GM19240 (cell line): ENCODE measurements around the gene RAB40C.

Experiments used
- DNase-seq: peaks from one replicate; pipeline ENCODE4 v3.0.0; 2011; ENCODE audit warnings: low spot score; ENCODE audit not compliant: insufficient read length

Gene RAB40C

DNA sequence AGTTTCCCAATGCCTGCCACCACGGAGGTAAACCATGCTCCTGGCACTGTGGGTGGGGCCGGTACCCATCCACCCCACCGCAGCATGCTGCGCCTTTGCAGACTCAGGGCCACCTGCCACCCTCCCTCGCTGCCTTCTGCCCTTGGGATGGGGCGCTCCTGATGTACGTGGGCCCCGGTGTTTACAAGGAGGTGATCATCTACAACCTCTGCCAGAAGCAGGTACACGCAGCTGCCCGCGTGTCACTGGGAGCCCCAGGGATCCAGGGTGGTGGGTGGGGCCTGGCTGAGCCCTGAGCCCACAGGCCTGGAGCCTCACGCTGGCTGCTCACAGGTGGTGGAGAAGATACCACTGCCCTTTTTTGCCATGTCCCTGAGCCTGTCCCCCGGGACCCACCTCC, 76.7 kb downstream of the RAB40C start:
- DNase-seq: no peak

DNA sequence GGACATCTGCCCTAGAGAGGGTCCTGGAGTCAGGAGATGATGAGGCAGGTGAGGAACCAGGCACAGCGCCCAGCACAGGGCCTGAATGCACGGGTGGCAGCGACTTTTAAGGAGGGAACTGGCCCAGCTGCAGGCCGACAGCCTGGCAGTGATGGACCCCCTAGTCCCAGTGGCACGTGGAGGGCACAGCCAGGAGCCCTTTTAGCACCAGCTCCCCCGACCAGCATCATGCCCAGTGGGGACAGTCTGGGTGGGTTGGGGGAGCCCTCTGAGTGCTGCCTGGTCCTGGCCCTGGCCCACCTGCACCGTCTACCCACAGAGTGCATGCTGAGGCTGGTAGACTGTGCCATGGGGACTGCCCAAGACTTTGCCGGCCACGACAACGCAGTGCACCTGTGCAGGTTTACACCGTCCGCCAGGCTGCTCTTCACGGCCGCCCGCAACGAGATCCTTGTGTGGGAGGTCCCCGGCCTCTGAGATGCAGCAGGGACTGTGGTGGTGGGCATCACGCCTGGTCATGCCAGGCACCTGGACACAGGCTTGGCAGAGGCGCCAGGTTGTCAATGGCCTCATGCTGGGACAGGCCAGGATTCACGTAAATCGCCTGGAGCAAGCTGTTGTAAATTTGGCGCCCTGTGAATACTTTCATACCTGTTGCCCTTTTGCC, 77.4 kb downstream of the RAB40C start:
- DNase-seq: no peak

DNA sequence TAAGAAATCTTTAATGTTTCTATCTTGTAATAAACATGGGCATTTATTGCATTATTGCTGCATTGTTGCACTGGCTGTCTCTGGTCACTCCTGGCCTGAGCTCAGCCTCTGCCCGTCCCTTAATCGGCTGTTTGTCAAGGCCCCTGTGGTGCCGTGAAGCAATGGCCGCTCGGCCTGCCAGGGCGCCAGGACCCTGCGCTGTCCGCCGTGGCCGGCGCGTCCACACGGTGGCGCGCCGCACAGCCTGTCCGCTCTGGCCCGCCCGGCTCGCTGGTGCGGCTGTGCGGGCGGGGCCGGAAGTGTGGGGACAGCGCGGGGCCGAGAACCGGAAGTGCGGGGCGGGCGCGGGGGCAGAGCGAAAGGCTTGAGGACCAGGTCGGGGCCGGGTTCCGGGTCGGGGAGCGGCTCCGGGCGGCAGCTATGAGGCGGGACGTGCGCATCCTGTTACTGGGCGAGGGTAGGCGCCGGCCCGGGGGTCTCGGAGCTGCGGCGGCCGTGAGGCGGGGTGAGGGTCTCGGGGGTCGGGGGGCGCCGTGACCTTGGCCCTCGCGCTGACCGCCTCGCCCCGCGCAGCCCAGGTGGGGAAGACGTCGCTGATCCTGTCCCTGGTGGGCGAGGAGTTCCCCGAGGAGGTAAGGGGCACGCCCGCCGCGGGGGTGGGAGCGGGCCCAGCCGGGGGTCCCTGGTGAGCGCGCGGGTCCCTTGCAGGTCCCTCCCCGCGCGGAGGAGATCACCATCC, 78.1 kb downstream of the RAB40C start, which contains the start of gene RHOT2:
TSS of gene RHOT2 (plus strand) at position 353 of the 739 bp plus-strand sequence. CDS start at position 421, 68 bp downstream.
- DNase-seq: peak; percentile 89

DNA sequence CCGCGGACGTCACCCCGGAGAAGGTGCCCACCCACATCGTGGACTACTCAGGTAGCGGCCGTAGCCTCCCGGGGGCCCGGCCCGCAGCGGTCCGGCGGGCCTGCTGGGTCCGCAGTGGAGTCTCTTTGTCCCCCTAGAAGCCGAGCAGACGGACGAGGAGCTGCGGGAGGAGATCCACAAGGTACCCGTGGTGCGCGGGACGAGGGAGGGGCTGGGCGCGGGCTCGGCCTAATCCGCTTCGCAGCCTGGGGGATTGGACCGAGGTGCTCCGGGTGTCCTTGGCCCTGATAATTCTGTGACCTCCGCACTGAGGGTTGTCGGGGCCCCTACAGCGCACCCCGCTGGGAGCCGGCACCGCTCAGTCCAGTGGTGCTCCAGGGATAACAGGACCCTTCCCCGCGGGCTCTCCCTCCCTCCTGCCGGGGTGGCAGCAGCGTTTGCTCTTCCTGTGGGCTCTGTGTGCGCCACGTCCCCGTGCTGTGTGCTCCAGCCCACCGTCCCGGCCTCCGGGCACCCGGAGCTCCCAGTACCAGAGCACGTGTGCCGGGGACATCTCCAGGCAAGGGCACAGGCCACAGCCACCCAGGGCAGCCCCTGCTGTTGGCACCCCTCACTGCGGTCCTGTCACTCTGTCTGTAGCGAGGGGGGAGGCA, 78.8 kb downstream of the RAB40C start:
- DNase-seq: no peak

DNA sequence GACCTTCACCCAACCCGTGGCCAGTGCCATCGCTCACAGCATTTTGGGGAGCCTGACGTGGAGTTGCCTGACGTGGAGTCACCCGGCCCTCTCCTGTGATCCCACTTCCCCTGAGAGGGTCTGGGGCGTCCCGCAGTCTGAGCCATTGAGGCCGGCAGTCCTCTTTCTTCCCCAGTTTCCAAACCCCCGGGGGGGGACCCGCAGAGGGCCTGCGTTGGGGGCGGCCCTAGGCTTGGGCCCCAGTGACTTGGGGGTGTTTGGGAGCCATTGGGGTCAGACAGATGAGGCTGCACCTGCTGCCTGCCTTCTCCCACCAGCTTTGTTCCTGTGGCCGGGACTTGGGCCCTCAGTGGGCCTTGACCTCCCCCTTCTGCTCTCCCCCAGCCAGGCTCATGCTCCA, 79.8 kb downstream of the RAB40C start:
- no peak for DNase-seq

DNA sequence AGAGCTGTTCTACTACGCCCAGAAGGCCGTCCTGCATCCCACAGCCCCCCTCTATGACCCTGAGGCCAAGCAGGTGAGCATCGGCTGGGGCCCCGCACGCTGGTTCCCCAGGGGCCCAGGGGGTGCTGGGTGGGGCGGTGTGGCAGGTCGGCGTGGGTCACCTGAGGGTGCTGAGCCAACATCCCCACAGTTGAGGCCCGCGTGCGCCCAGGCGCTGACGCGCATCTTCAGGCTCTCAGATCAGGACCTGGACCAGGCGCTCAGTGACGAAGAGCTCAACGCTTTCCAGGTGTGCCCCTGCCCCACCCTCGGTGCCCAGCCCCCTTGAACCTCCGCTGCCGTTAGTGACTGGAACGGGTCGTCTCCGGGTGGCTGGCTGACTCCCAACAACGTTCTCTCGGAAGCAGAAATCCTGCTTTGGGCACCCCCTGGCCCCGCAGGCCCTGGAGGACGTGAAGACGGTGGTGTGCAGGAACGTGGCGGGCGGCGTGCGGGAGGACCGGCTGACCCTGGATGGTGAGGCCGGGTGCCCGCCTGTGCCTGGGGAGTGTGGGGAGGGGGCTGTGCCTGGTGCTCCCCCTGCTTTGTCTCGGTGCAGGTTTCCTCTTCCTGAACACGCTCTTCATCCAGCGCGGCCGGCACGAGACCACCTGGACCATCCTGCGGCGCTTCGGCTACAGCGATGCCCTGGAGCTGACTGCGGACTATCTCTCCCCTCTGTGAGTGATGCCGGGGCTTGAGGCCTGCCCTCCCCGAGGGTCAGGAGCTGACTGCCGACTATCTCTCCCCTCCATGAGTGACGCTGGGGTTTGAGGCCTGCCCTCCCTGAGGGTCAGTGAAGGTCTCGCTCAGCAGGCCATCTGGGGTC, 80.9 kb downstream of the RAB40C start:
- no peak for DNase-seq

DNA sequence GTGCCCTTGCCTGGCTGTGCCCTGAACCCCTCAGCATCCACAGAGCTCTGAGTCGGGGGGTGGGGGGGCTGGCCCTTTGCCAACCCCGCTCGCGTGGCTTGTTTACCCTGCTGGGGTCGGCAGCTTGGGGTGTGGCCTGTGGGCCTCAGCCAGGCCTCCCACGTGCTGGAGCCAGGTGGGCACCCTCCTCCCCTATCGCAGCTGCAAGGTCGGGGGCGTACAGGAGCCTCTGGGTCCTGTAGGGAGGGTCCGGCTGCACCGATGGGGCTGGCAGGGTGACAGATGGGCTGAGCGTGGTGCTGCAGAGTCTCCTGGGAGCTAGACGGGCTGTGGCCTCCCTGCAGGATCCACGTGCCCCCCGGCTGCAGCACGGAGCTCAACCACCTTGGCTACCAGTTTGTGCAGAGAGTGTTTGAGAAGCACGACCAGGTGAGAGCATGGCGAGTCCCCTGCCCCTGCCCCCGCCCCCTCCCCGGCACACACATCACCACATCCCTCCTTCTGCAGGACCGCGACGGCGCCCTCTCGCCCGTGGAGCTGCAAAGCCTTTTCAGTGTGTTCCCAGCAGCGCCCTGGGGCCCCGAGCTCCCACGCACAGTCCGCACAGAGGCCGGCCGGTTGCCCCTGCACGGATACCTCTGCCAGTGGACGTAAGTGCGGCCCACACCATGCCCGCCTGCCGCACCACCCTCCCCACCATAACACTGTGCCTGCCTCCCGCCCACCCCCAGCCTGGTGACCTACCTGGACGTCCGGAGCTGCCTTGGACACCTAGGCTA, 81.7 kb downstream of the RAB40C start:
- DNase-seq: no peak

DNA sequence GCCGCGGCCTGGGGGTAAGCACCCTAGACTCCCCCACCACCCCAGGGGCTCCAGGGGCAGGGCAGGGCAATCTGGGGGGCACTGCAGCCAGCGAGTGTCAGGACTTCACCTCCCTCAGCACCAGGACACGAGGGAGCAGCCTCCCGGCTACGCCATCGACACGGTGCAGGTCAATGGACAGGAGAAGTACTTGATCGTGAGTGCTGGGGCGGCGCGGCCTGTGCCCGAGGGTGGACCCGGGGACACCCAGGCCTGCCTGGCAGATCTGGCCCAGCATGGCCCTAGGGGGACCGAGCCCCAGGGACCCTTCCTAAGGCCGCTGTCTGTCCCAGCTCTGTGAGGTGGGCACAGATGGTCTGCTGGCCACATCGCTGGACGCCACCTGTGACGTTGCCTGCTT, 82.5 kb downstream of the RAB40C start:
- no peak for DNase-seq

DNA sequence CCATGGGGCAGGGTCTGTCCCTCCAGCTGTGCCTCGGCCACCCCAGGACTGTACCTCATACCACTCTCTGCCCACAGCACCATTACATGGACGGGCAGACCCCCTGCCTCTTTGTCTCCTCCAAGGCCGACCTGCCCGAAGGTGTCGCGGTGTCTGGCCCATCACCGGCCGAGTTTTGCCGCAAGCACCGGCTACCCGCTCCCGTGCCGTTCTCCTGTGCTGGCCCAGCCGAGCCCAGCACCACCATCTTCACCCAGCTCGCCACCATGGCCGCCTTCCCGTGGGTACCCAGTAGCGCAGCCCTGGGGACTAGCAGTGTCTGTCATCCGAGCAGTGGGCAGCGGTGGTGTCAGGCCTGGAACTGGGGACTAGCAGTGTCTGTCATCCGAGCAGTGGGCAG, 83.0 kb downstream of the RAB40C start:
- DNase-seq: no peak

DNA sequence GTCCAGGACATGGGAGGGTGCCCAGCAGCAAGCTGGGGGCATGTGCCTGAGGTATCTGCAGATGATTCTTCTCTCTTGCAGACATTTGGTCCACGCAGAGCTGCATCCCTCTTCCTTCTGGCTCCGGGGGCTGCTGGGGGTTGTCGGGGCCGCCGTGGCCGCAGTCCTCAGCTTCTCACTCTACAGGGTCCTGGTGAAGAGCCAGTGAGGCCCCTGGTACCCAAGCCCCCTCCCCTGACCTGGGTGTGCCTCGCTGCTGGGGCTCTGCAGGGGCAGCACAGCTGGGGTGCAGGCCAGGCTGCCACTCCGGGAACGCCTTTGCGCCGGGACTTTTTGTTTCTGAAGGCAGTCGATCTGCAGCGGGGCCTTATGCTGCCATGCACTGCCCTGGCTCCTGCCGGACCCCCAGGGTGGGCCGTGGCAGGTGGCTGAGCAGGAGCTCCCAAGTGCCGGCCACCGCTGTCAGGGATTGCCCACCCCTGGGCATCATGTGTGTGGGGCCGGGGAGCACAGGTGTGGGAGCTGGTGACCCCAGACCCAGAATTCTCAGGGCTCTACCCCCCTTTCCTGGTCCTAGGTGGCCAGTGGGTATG, 83.6 kb downstream of the RAB40C start:
- DNase-seq: no peak

DNA sequence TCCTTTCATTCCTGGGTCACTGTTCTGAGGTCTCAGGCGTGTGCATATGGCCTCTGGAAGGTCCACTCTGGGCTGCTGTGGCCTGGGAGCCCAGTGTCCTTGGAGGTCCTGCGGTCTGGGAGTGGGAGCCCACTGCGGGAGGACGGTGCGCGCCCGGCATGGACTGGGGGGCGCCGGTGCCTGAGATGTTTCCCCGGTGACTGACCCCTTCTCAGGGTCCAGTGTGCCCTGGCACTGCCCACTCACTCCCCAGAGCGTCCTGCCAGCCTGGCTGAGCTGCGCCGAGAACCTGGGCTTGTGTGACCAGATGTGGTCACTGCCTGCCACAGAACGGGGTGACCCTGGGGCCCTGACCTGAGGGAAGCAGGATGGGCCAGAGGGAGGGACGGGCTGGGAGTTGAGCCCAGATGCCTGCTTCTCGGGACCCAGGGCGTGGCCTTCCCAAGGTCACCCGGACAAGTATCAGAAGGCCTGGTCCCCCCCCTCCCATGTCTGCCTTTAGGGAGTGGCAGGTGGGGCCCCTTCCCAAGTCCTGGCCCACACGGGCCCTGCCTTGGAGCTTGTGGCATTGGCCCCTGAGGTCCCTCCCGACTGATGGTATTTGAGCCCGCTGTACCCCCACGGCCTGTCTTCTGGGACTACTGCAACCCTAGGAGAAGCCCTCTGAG, 84.5 kb downstream of the RAB40C start:
- DNase-seq: no peak

DNA sequence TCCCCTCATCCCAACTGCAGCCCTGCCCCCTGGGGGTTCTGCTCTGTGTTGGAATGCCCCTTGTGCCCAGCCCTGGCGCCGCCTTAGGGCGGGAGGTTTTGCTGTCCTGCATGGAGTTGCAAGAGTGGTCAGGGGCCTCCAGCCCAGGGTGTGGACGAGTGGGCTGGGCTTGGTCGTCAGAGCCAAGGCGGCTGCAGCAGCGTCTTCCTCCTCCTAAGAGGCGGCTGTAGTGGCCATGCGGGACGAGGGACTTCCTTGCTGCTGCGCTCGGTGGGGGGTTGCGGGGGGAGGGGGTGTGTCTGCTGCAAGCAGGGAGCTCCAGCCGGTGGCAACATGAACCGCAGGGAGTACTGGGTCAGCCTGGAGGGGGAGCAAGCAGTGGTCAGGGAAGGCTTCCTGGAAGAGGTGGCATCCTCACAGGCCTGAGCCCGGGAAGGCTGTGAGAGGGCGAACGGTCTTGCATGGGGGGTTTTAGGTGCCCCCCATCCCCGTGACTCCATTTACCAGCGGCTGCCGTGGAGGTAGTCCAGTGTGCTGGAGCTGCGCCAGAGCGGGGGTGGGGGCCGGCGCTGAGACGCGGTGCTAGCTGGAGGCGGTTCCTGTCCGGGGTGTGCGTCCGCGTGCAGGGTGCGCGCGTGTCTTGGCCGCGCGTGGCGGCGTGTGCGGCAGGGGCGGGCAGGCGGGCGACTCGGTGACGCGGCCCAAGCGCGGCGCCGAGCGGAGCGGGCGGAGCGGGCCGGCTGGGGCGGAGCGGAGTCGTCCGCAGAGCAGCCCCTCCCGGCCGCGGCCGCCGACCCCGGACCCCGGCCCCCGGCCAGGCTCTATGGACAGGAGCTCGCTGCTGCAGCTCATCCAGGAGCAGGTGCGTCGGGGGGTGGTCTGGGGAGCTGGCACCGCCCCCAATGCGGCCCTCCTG, 85.4 kb downstream of the RAB40C start, which contains the start of gene RHBDL1:
TSS of gene RHBDL1 (plus strand) at position 704 of the 916 bp plus-strand sequence. CDS start at position 824, 120 bp downstream.
- DNase-seq: no peak

DNA sequence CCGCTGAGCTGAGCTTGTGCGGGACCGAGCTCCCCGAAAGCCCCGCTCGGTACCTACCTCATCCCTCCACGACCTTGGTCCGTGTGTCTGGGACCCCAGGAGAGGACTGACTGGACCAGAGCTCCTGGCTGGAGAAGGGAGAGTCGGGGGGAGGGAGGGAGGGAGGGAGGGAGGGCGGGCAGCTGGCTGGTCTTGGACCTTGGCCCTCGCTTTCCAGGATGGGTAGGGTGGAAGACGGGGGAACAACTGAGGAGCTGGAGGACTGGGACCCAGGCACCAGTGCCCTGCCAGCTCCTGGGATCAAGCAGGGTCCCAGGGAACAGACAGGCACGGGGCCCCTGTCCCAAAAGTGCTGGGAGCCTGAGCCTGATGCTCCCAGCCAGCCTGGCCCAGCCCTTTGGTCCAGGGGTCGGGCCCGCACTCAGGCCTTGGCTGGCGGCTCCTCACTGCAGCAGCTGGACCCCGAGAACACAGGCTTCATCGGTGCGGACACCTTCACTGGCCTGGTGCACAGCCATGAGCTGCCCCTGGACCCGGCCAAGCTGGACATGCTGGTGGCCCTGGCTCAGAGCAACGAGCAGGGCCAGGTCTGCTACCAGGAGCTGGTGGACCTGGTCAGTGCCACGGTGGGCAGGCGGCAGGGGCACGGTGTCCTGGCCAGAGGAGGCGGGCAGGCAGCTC, 86.2 kb downstream of the RAB40C start:
- DNase-seq: no peak

DNA sequence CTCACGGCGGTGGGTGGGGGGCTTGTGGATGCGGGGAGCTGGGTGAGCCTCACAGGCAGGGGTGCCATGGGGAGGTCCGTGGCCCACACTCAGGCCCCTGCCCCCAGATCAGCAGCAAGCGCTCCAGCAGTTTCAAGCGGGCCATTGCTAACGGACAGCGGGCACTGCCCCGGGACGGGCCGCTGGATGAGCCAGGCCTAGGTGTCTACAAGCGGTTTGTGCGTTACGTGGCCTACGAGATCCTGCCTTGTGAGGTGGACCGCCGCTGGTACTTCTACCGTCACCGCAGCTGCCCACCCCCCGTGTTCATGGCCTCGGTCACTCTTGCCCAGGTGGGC, 86.7 kb downstream of the RAB40C start:
- no peak for DNase-seq

DNA sequence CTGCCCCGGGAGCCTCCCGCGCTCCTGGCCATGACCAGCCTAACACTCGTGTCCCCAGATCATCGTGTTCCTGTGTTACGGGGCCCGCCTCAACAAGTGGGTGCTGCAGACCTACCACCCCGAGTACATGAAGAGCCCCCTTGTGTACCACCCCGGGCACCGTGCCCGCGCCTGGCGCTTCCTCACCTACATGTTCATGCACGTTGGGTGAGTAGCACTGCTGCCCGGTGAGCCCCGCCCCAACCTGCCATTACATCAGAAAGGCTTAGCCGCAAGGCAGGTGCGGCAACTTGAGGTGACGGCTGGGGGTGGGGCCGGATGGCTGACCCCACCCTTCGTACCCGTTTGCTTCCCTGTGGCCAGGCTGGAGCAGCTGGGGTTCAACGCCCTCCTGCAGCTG, 87.0 kb downstream of the RAB40C start:
- DNase-seq: no peak

DNA sequence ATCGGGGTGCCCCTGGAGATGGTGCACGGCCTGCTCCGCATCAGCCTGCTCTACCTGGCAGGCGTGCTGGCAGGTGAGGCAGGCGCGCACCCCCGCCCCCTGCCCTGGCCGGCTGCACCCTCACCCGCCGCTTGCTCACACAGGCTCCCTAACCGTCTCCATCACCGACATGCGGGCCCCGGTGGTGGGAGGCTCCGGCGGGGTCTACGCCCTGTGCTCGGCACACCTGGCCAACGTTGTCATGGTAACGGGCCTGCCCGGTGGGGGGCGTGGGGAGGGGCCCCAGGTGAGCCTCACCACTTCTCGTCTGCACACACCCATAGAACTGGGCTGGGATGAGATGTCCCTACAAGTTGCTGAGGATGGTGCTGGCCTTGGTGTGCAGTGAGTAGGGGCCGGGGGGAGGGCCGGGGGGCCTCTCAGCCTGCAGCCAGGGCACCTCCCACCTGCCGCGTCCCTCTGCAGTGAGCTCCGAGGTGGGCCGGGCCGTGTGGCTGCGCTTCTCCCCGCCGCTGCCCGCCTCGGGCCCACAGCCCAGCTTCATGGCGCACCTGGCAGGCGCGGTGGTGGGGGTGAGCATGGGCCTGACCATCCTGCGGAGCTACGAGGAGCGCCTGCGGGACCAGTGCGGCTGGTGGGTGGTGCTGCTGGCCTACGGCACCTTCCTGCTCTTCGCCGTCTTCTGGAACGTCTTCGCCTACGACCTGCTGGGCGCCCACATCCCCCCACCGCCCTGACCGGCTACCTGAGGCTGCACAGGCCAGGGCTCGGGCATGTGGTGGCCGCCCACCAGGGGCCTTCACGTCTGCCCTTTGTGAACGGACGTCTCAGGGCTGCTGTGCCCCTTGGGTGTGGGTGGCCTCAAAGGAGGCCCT, 87.7 kb downstream of the RAB40C start:
- DNase-seq: no peak

DNA sequence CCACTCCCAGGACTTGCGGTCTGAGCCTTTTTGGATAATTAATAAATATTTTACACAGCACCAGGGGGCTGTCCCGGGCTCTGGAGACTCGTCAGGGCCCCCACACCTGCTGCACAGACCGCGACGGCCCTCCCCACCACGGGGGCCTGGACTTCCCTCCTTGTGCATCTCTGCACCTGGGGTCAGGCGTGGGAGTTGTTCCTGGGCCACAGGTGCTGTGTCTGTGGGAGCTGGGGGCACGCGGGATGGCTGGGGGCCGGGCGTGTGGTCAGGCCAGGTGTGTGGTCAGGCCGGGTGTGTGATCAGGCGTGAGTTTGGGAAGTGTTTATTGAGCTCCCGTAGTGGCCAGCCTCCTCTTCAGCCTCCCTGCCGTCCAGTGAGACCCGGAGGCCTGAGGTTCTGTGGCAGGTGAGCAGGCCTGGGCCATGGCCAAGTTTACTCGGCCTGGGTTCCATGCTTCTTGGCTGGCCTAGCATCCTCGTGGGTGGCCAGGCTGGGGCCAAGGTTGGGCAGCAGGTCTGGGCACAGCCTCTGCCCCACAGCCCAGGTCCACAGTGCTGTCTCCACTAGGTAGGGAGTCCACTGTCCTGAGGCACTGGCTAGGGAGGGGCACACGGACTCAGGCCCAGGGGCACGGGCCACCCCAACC, 88.5 kb downstream of the RAB40C start:
- no peak for DNase-seq
